ENCODE results near the gene FUT7. TPM values are rescaled to one million over a fixed set of nuclear protein-coding genes. Genes with fewer than 3 reads are reported as not detected.

FUT7 gene
- total RNA-seq, 1 experiment from 2014 or later = not detected

DNA sequence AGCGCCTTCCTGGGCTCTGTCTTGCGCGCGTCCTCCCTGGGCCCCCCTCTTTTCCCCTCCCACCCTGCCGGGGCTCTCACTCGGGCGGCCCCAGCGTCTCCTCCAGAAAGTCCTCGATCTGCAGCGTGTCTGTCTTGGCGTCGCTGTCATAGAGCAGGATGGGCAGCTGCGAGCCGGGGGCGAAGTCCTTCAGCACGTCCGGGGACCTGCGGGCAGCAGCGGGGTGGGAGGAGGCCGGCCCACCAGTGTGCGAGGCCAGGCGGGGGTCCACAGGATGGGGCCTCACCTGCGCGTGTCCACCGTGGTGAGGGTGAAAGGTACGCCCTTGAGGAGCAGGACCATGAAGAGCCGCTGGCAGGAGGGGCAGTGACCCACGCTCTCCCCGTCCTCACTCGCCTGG, 36.5 kb downstream of the FUT7 start:
- Histone ChIP-seq H3K27ac (ENCODE audit: low read depth, low read length, poor library complexity, severe bottlenecking) (no peak overlapping the region), H3K27me3 (replicated peaks; ENCODE audit: insufficient read depth, low read depth, low read length, poor library complexity) (no peaks in the 10 kb centered on the region), H3K9me3 (ENCODE audit: low read depth, low read length, poor library complexity, severe bottlenecking) (no peaks in the 10 kb centered on the region), H3K4me3 (ENCODE audit: low read depth, low read length, poor library complexity, severe bottlenecking) (no peak overlapping the region), H3K4me1 (ENCODE audit: insufficient read depth, low read length, poor library complexity, severe bottlenecking) (peaks cover 26% of the 10 kb centered on the region), H3K36me3 (ENCODE audit: insufficient read depth, low read length, poor library complexity, severe bottlenecking) (peaks cover 7% of the 10 kb centered on the region)
- ChIA-PET POLR2A (ENCODE audit: low non-redundant PET) (interaction anchor here (0.6 kb wide), 1 partner anchor 109 kb away, joined by 7 read pairs; the partner anchor contains the start of gene TRAF2), CTCF (no interaction called here)
- intact Hi-C loops (cut with micrococcal nuclease; ENCODE audit: unreplicated experiment) = no loop called here
- BruUV-seq (replicated peaks) = no TSS peak
- DNase-seq (ENCODE audit: low spot score) = no peak
- no peak for TF ChIP-seq EZH2 (IDR thresholded peaks at IDR 0.05; ENCODE audit: borderline replicate concordance, low read depth, low read length, poor library complexity, severe bottlenecking)
- TF ChIP-seq, protein P1, sequence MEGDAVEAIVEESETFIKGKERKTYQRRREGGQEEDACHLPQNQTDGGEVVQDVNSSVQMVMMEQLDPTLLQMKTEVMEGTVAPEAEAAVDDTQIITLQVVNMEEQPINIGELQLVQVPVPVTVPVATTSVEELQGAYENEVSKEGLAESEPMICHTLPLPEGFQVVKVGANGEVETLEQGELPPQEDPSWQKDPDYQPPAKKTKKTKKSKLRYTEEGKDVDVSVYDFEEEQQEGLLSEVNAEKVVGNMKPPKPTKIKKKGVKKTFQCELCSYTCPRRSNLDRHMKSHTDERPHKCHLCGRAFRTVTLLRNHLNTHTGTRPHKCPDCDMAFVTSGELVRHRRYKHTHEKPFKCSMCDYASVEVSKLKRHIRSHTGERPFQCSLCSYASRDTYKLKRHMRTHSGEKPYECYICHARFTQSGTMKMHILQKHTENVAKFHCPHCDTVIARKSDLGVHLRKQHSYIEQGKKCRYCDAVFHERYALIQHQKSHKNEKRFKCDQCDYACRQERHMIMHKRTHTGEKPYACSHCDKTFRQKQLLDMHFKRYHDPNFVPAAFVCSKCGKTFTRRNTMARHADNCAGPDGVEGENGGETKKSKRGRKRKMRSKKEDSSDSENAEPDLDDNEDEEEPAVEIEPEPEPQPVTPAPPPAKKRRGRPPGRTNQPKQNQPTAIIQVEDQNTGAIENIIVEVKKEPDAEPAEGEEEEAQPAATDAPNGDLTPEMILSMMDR (conservative IDR thresholded peaks at IDR 0.05; ENCODE audit: low read depth, low read length) = no peak

DNA sequence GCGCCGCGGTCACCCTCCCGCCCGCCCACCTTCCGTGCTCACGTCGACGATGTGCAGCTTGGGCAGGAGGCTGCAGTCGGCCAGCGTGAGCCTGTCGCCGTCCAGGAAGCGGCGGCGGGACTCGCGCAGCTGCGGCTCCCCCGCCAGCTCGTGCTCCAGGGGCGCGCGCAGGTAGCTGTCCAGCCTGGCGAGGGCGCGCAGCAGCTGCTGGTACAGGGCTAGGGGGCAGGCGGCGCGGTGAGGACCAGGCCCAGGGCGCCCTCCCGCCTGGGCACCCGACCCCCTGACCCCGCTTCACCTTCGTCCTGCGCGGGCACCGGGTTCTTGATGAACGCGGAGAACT, 37.0 kb downstream of the FUT7 start:
- H3K27ac ChIP-seq (ENCODE audit: low read depth, low read length, poor library complexity, severe bottlenecking) = no peak overlapping the region
- no peaks in the 10 kb centered on the region for H3K9me3 ChIP-seq (ENCODE audit: low read depth, low read length, poor library complexity, severe bottlenecking)
- DNase-seq (ENCODE audit: low spot score) = no peak
- intact Hi-C loops (cut with micrococcal nuclease; ENCODE audit: unreplicated experiment) = no loop called here
- H3K4me1 ChIP-seq (ENCODE audit: insufficient read depth, low read length, poor library complexity, severe bottlenecking) = peaks cover 26% of the 10 kb centered on the region
- ChIA-PET POLR2A (ENCODE audit: low non-redundant PET) (no interaction called here), CTCF (no interaction called here)
- no peak for TF ChIP-seq EZH2 (IDR thresholded peaks at IDR 0.05; ENCODE audit: borderline replicate concordance, low read depth, low read length, poor library complexity, severe bottlenecking)
- TF ChIP-seq, protein P1 (conservative IDR thresholded peaks at IDR 0.05; ENCODE audit: low read depth, low read length) = no peak
- H3K36me3 ChIP-seq (ENCODE audit: insufficient read depth, low read length, poor library complexity, severe bottlenecking) = peaks cover 7% of the 10 kb centered on the region
- H3K27me3 ChIP-seq (replicated peaks; ENCODE audit: insufficient read depth, low read depth, low read length, poor library complexity) = no peaks in the 10 kb centered on the region
- BruUV-seq (replicated peaks) = no TSS peak
- H3K4me3 ChIP-seq (ENCODE audit: low read depth, low read length, poor library complexity, severe bottlenecking) = no peak overlapping the region

GRCh38 chr9:136994180-136994887, 37.6 kb downstream of the FUT7 start:
- ChIA-PET CTCF (no interaction called here), POLR2A (ENCODE audit: low non-redundant PET) (no interaction called here)
- Histone ChIP-seq H3K4me1 (ENCODE audit: insufficient read depth, low read length, poor library complexity, severe bottlenecking) (peaks cover 26% of the 10 kb centered on the region), H3K27me3 (replicated peaks; ENCODE audit: insufficient read depth, low read depth, low read length, poor library complexity) (no peaks in the 10 kb centered on the region), H3K9me3 (ENCODE audit: low read depth, low read length, poor library complexity, severe bottlenecking) (no peaks in the 10 kb centered on the region), H3K27ac (ENCODE audit: low read depth, low read length, poor library complexity, severe bottlenecking) (no peak overlapping the region), H3K4me3 (ENCODE audit: low read depth, low read length, poor library complexity, severe bottlenecking) (no peak overlapping the region), H3K36me3 (ENCODE audit: insufficient read depth, low read length, poor library complexity, severe bottlenecking) (peaks cover 7% of the 10 kb centered on the region)
- no TSS peak for BruUV-seq (replicated peaks)
- TF ChIP-seq, protein P1 (conservative IDR thresholded peaks at IDR 0.05; ENCODE audit: low read depth, low read length) = no peak
- no peak for TF ChIP-seq EZH2 (IDR thresholded peaks at IDR 0.05; ENCODE audit: borderline replicate concordance, low read depth, low read length, poor library complexity, severe bottlenecking)
- no peak for DNase-seq (ENCODE audit: low spot score)
- intact Hi-C loops (cut with micrococcal nuclease; ENCODE audit: unreplicated experiment) = no loop called here
